SHP77 treated with DMSO at 0.1 percent for 48 hours (cell line): Measurements from ENCODE around the gene FGF4.

Source experiments
- DNase-seq: peaks from one replicate; lab custom pipeline; 2025; lab: John Stamatoyannopoulos, UW

The FGF4 gene

GRCh38 chr11:69726019-69726418 lies 49.1 kb downstream of the FGF4 start:
- no peak for DNase-seq

- peak; percentile 4 for DNase-seq
Measured at GRCh38 chr11:69721745-69722144, 53.4 kb downstream of the FGF4 start.

GRCh38 chr11:69721106-69721505 lies 54.0 kb downstream of the FGF4 start:
- DNase-seq = no peak
